CD14-positive monocyte (primary cell): ENCODE data around the gene CCBE1. TPM values are rescaled to one million over a fixed set of nuclear protein-coding genes. Genes with fewer than 3 reads are reported as not detected.

Experiments used
- DNase-seq, 3 donors: peaks; one replicate each; pipeline ENCODE4 v3.0.0-alpha.2; 2011 to 2022
- H2AFZ ChIP-seq: 2 replicates; pipeline ENCODE4 v1.6.0; 2012; ENCODE audit warnings: mild to moderate bottlenecking, low read depth, low read length, inconsistent platforms; ENCODE audit not compliant: insufficient read depth, poor library complexity, severe bottlenecking
- H3K27ac ChIP-seq, 2 donors: 1 replicate in 1 of 2; 2 replicates in 1 of 2; pipeline ENCODE4 v1.5.1; 2012 to 2013; ENCODE audit warnings: low read length in 2 of 2, control low read depth in 1 of 2, inconsistent platforms in 1 of 2, low read depth in 1 of 2, mild to moderate bottlenecking in 1 of 2
- H3K27me3 ChIP-seq, 2 donors: one replicate each; pipeline versions ENCODE4 v1.6.0 to v1.6.1; 2011 to 2013; ENCODE audit warnings: low read length in 2 of 2; ENCODE audit not compliant: control insufficient read depth in 2 of 2, insufficient read depth in 2 of 2
- H3K36me3 ChIP-seq, 2 donors: replicated peaks in 1 of 2; 1 replicate in 1 of 2; 2 replicates in 1 of 2; pipeline versions ENCODE4 v1.5.1 to v1.6.1; 2012 to 2013; ENCODE audit warnings: low read length in 2 of 2, control low read depth in 1 of 2, inconsistent platforms in 1 of 2, mild to moderate bottlenecking in 1 of 2; ENCODE audit not compliant: insufficient read depth in 2 of 2, control insufficient read depth in 1 of 2
- H3K4me1 ChIP-seq, 2 donors: 1 replicate in 1 of 2; 2 replicates in 1 of 2; pipeline versions ENCODE4 v1.5.1 to v1.6.1; 2012 to 2013; ENCODE audit warnings: low read length in 2 of 2, control low read depth in 1 of 2, inconsistent platforms in 1 of 2, mild to moderate bottlenecking in 1 of 2, moderate library complexity in 1 of 2; ENCODE audit not compliant: insufficient read depth in 2 of 2, control insufficient read depth in 1 of 2
- H3K4me2 ChIP-seq: replicated peaks from 2 replicates; pipeline ENCODE3; 2012; ENCODE audit warnings: low read length, moderate library complexity, mild to moderate bottlenecking; ENCODE audit not compliant: poor library complexity, severe bottlenecking; ENCODE audit errors: extremely low read depth
- H3K4me3 ChIP-seq, 3 experiments: fragments of 200-600 bp in 1 of 3; sonication (generic) in 1 of 3; replicated peaks in 1 of 3; 1 replicate in 2 of 3; 2 replicates in 1 of 3; pipeline ENCODE4 v1.5.1; 2011 to 2013; ENCODE audit warnings: low read length in 3 of 3, mild to moderate bottlenecking in 3 of 3, control low read depth in 2 of 3, low read depth in 2 of 3, inconsistent platforms in 1 of 3, moderate library complexity in 1 of 3
- H3K79me2 ChIP-seq: 2 replicates; pipeline ENCODE4 v1.6.0; 2012; ENCODE audit warnings: mild to moderate bottlenecking, control low read depth, inconsistent platforms, low read length, moderate library complexity; ENCODE audit not compliant: insufficient read depth
- H3K9ac ChIP-seq: 2 replicates; pipeline ENCODE4 v1.6.0; 2017; ENCODE audit warnings: low read length, mild to moderate bottlenecking; ENCODE audit not compliant: insufficient read depth, poor library complexity, severe bottlenecking
- H3K9me3 ChIP-seq, 2 donors: replicated peaks in 1 of 2; 1 replicate in 1 of 2; 2 replicates in 1 of 2; pipeline versions ENCODE4 v1.5.1 to v1.6.1; 2012 to 2013; ENCODE audit warnings: low read length in 2 of 2, control low read depth in 1 of 2; ENCODE audit not compliant: control insufficient read depth in 1 of 2, insufficient read depth in 1 of 2
- H4K20me1 ChIP-seq: 2 replicates; pipeline ENCODE4 v1.6.0; 2012; ENCODE audit warnings: mild to moderate bottlenecking, low read length, control low read depth, moderate library complexity; ENCODE audit not compliant: insufficient read depth
- H3K27ac Mint-ChIP-seq, 7 donors: one replicate each; pipeline ENCODE4 v1.8.0; 2020; ENCODE audit warnings: mild to moderate bottlenecking in 7 of 7, mixed read lengths in 7 of 7, moderate library complexity in 6 of 7, inconsistent platforms in 2 of 7
- H3K27me3 Mint-ChIP-seq, 3 donors: one replicate each; pipeline ENCODE4 v1.8.0; 2021 to 2022; ENCODE audit warnings: low read depth in 3 of 3, mild to moderate bottlenecking in 3 of 3, mixed read lengths in 3 of 3, moderate library complexity in 3 of 3, inconsistent platforms in 1 of 3
- H3K36me3 Mint-ChIP-seq, 2 donors: one replicate each; pipeline ENCODE4 v1.8.0; 2020; ENCODE audit warnings: mixed read lengths in 2 of 2, inconsistent platforms in 1 of 2, mild to moderate bottlenecking in 1 of 2
- H3K4me1 Mint-ChIP-seq: one replicate; pipeline ENCODE4 v1.8.0; 2020; ENCODE audit warnings: mild to moderate bottlenecking, mixed read lengths
- H3K4me3 Mint-ChIP-seq, 2 donors: one replicate each; pipeline ENCODE4 v1.8.0; 2020; ENCODE audit warnings: mild to moderate bottlenecking in 2 of 2, mixed read lengths in 2 of 2, moderate library complexity in 1 of 2
- H3K9me3 Mint-ChIP-seq, 7 donors: one replicate each; pipeline ENCODE4 v1.8.0; 2020 to 2022; ENCODE audit warnings: mixed read lengths in 7 of 7, mild to moderate bottlenecking in 6 of 7, moderate library complexity in 6 of 7, inconsistent platforms in 2 of 7
- WGBS: methylation state at CpG from one replicate; pipeline ENCODE4 v1.1.5; 2013; ENCODE audit warnings: missing lambda C conversion rate; ENCODE audit not compliant: insufficient coverage; 5-methylcytosine and 5-hydroxymethylcytosine counted together
- intact Hi-C, 2 donors: fragments of 100-400 bp; cut with micrococcal nuclease; formaldehyde crosslinking; loops; one replicate each; pipeline versions ENCODE4 v1.15.0 to v1.15.1; 2023
- polyA plus RNA-seq, 3 donors: library from polyadenylated mRNA; depleted of rRNA in 1 of 3; unstranded in 2 of 3; stranded (reverse) in 1 of 3; fragments of 300-500 nt in 2 of 3; fragments of >200 nt in 1 of 3; fragmentation: Illumina TruSeq in 2 of 3; gene quantifications; 1 replicate in 2 of 3; 2 replicates in 1 of 3; pipeline ENCODE4 v1.2.3, GENCODE V29; 2012 to 2021
- TF ChIP-seq, protein P1 (sequence below): fragments of 200-600 bp; IDR thresholded peaks from one replicate; pipeline ENCODE4 v1.8.0; 2022; ENCODE audit warnings: antibody characterized with exemption, mild to moderate bottlenecking

CCBE1 gene
- polyA plus RNA-seq, 3 donors: not detected

DNA sequence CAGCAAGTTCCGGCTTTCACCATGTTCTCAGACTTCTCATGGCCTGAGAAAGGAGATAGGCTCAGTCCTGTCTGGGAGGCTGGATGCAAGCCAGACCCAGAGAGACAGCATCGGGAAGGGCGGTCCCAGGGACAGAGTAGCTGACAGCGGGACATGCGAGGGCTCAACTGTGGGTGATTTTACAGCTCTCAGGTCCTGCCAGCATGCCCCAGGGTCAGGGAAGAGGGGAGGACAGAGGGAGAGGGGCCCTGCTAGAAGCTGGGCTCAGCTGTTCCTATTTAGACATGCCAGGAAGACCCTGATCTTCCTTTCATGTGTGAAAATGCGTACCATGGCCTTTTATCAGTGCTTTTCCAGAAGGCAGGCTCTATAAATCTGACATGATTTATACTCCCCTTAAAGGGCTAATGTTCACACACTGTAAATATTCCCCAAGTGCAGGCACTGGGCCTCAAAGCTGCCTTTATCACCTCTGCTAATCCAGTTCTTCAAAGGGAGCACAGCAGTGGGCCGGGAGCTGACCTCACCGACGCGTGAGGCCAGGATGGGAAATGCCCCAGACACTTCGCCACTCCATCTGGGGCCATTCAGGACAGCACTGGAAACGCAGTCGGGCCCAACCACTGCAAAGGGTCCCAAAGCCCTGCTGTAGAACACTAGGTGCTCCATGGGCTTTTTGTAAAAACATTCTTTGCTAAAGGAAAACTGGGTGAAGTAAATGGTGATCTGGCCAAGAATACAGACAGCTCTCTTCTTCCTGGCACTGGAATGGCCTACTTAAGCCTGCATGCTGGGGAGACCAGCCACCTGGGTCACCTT is 242.1 kb downstream of the CCBE1 start:
- Mint-ChIP-seq H3K27ac (no peak overlapping the region), H3K4me3 (no peak overlapping the region), H3K9me3 (no peaks in the 10 kb centered on the region), H3K4me1 (no peaks in the 10 kb centered on the region), H3K36me3 (no peaks in the 10 kb centered on the region), H3K27me3 (peaks cover 4 to 8% (median 5%) of the 10 kb centered on the region in 3 donors)
- Histone ChIP-seq H3K9me3 (no peaks in the 10 kb centered on the region), H3K36me3 (no peaks in the 10 kb centered on the region), H3K4me2 (no peak overlapping the region), H3K27ac (no peak overlapping the region), H3K4me3 (no peak overlapping the region), H3K4me1 (no peaks in the 10 kb centered on the region), H3K79me2 (no peaks in the 10 kb centered on the region), H3K27me3 (no peaks in the 10 kb centered on the region), H2AFZ (no peak overlapping the region), H4K20me1 (no peaks in the 10 kb centered on the region), H3K9ac (no peak overlapping the region)
- WGBS: 83% methylated on average over 12 of the region's 13 CpGs
- intact Hi-C loops: loop anchor here in 1 of 2 donors (10.0 kb wide), 1 partner anchor 1100 kb away; no protein-coding TSS in a partner anchor
- DNase-seq: no peak
- TF ChIP-seq, protein P1, sequence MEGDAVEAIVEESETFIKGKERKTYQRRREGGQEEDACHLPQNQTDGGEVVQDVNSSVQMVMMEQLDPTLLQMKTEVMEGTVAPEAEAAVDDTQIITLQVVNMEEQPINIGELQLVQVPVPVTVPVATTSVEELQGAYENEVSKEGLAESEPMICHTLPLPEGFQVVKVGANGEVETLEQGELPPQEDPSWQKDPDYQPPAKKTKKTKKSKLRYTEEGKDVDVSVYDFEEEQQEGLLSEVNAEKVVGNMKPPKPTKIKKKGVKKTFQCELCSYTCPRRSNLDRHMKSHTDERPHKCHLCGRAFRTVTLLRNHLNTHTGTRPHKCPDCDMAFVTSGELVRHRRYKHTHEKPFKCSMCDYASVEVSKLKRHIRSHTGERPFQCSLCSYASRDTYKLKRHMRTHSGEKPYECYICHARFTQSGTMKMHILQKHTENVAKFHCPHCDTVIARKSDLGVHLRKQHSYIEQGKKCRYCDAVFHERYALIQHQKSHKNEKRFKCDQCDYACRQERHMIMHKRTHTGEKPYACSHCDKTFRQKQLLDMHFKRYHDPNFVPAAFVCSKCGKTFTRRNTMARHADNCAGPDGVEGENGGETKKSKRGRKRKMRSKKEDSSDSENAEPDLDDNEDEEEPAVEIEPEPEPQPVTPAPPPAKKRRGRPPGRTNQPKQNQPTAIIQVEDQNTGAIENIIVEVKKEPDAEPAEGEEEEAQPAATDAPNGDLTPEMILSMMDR: no peak

DNA sequence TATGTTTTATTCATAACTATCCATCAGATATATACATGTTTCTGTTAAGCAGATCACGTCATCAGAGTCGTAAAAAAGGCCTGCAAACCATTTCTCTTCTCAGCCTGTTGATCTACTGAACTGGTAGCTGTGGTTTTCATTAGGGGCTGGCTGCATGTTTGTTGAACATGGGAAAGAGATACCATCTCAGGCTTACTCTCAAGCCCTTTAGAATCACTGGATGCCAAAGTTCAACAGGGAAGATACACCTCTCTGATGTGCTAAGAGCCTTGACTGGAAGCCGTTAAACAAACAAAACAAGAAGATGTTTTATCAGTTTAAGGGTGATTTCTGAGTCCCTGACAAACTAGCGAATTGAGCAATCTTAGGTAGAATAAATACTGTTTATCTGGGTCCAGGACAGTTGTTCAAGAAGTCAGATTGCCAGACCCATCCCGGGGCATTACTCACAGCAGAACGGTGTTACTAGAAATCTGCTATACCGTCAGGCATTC is 243.7 kb downstream of the CCBE1 start:
- H3K9ac ChIP-seq: no peak overlapping the region
- H3K36me3 ChIP-seq: no peaks in the 10 kb centered on the region
- H3K4me3 Mint-ChIP-seq: no peak overlapping the region
- TF ChIP-seq, protein P1: no peak
- no peak overlapping the region for H2AFZ ChIP-seq
- no peaks in the 10 kb centered on the region for H3K79me2 ChIP-seq
- no peaks in the 10 kb centered on the region for H3K4me1 ChIP-seq
- 90% methylated on average over 4 of the region's 7 CpGs for WGBS
- no peak for DNase-seq
- no peaks in the 10 kb centered on the region for H3K27me3 ChIP-seq
- no peak overlapping the region for H3K27ac Mint-ChIP-seq
- peaks cover 4 to 8% (median 5%) of the 10 kb centered on the region in 3 donors for H3K27me3 Mint-ChIP-seq
- no peaks in the 10 kb centered on the region for H4K20me1 ChIP-seq
- peaks cover 0 to 3% (median 0%) of the 10 kb centered on the region in 7 donors for H3K9me3 Mint-ChIP-seq
- H3K4me1 Mint-ChIP-seq: no peaks in the 10 kb centered on the region
- H3K4me2 ChIP-seq: no peak overlapping the region
- H3K27ac ChIP-seq: no peak overlapping the region
- no peaks in the 10 kb centered on the region for H3K9me3 ChIP-seq
- intact Hi-C loops: loop anchor here in 1 of 2 donors (10.0 kb wide), 1 partner anchor 1101 kb away; no protein-coding TSS in a partner anchor
- no peaks in the 10 kb centered on the region for H3K36me3 Mint-ChIP-seq
- no peak overlapping the region for H3K4me3 ChIP-seq
